Fibroblast of pulmonary artery (primary cell): Measurements from ENCODE around the gene LRP10.
"Not testable (repeated sequence)": the region's sequence is repeated elsewhere in the genome, so short reads cannot be mapped to it uniquely, and the experiment has no call there.

Experiments
- DNase-seq: peaks from one replicate; pipeline ENCODE4 v3.0.0-alpha.2; 2010; ENCODE audit warnings: low read depth
- H3K4me3 ChIP-seq: replicated peaks from 2 replicates; pipeline ENCODE4 v1.5.1; 2011; ENCODE audit warnings: low read depth, mild to moderate bottlenecking, control low read depth, low read length, moderate library complexity
- TF ChIP-seq, protein P1 (sequence below): IDR thresholded peaks from 2 replicates; pipeline ENCODE4 v1.5.1; 2011; ENCODE audit warnings: mild to moderate bottlenecking, control low read depth, low read length, inconsistent platforms; ENCODE audit errors: missing control alignments

Gene LRP10

DNA sequence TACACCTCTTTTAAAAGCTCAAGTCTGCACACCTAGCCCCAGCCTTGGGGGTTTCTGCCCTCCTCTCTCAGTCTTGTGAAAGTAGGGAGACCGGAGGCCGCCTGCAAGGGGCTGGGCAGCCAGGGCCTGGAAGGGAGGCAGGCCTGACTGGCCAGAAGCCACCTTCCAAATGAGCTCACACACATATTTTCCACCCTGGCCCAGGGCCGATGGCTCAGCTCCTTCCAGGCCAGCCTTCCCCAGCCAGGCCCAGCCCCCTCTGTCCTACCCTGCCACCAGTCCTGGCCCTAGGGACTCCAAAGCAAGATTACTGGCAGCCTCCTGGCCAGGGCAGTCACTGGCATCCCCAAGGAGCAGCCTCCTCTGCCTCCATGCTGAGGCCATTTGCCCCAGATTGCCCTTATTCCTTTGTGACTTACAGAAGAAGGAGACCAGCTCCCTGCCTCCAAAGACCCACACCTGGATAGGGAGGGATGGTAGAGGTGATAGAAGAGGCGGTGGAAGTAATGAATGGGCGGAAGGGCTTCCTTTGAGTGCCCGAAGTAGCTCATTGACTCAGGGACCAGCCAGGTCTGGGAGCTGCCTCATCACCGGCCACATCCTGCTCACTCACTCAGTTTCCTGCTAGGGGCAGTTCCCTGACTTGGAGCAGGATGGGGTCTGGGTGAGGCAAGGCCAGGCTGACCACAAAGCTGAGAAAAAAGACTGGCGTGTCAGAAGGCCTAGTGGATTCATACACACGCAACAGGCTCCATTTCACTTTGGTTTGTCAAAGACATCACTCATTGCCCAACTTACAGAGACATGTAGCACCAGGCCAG, 20.4 kb upstream of the LRP10 start:
- TF ChIP-seq, protein P1, sequence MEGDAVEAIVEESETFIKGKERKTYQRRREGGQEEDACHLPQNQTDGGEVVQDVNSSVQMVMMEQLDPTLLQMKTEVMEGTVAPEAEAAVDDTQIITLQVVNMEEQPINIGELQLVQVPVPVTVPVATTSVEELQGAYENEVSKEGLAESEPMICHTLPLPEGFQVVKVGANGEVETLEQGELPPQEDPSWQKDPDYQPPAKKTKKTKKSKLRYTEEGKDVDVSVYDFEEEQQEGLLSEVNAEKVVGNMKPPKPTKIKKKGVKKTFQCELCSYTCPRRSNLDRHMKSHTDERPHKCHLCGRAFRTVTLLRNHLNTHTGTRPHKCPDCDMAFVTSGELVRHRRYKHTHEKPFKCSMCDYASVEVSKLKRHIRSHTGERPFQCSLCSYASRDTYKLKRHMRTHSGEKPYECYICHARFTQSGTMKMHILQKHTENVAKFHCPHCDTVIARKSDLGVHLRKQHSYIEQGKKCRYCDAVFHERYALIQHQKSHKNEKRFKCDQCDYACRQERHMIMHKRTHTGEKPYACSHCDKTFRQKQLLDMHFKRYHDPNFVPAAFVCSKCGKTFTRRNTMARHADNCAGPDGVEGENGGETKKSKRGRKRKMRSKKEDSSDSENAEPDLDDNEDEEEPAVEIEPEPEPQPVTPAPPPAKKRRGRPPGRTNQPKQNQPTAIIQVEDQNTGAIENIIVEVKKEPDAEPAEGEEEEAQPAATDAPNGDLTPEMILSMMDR = no peak
- peak; percentile 95 for DNase-seq
- H3K4me3 ChIP-seq = peak overlapping the region; percentile 19

DNA sequence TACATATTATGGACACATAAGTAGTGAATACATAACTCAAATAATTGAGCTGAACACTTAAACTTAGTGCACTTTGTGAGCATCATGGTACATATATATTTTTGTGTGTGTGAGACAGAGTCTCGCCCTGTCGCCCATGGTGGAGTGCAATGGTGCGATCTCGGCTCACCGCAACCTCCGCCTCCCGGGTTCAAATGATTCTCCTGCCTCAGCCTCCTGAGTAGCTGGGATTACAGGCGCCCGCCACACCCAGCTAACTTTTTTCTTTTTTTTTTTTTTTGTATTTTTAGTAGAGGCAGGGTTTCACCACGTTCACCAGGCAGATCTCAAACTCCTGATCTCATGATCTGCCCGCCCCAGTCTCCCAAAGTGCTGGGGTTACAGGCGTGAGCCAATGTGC, 19.4 kb upstream of the LRP10 start:
- not testable (repeated sequence) for DNase-seq, H3K4me3 ChIP-seq

DNA sequence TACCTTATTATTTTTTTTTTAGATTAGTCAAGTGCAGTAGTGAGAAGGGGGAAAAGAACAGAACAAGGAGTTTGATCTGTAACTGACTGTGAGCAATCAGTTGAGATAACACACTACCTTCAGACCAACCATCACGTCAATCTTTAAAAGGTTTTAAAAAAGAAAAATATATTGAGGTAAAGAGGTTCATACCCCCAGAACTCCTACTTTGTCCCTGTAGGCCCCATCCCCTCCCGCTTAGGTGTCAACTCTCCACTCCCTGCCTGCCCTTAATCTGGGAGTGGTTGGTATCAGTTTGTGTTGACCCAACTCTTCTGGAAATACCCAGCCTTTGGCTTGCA, 19.0 kb upstream of the LRP10 start:
- no peak overlapping the region for H3K4me3 ChIP-seq
- no peak for DNase-seq
- TF ChIP-seq, protein P1 = no peak

DNA sequence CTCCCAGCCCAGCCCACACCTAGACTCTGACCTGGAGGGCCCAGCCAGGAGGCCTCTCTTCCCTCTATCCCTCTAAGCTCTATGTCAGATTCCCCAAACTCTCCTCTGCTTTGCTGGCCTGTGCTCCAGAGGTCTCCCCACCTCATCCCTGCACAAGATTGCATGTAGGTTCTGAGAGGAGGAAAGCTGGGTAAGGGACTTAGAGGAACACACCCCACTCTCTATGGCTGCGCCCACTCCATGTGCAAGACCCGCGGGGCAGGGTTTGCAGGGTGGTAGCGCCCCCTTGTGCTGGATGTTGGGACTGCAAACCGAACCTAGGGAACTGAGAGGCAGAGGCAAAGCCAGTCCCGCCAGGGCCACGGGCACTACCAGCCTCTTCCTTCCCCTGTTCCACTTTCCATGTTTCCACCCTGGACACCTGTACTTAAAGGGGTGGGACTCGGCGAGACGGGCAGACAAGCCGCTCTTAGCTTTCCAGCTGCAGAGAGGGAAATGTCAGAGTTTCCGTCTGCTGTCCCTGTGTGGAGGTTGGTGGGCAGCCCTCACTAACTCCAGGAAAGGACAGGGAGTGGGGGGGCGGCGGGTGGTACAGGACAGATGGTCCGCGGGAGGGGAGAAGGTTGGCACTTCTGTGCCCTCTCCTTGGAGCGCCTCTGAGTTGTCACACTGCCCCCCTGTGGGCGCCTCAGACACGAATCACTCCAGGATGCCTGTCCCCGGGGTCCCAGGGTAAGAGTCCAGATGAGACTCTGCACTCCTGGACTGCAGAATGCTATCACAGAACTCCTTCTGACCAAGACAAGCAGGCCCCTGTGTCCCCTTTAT, 18.4 kb upstream of the LRP10 start:
- TF ChIP-seq, protein P1 = peak; percentile 85
- DNase-seq = peak; percentile 90

DNA sequence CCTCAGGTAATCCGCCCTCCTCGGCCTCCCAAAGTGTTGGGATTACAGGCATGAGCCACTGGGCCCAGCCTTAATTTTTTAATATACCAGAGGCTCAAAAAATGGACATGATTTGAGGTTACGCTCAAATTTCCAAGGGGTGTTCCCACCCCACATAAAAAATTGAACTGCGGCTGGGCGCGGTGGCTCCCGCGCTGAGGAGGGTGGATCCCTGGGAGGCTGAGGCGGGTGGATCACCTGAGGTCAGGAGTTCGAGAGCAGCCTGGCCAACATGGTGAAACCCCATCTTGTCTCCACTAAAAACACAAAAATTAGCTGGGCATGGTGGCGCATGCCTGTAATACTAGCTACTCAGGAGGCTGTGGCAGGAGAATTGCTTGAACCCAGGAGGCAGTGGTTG, 17.2 kb upstream of the LRP10 start:
- DNase-seq, H3K4me3 ChIP-seq: not testable (repeated sequence)

More for the DNA sequence above, 18.4 kb upstream of the LRP10 start:
- H3K4me3 ChIP-seq = peak overlapping the region; percentile 55

DNA sequence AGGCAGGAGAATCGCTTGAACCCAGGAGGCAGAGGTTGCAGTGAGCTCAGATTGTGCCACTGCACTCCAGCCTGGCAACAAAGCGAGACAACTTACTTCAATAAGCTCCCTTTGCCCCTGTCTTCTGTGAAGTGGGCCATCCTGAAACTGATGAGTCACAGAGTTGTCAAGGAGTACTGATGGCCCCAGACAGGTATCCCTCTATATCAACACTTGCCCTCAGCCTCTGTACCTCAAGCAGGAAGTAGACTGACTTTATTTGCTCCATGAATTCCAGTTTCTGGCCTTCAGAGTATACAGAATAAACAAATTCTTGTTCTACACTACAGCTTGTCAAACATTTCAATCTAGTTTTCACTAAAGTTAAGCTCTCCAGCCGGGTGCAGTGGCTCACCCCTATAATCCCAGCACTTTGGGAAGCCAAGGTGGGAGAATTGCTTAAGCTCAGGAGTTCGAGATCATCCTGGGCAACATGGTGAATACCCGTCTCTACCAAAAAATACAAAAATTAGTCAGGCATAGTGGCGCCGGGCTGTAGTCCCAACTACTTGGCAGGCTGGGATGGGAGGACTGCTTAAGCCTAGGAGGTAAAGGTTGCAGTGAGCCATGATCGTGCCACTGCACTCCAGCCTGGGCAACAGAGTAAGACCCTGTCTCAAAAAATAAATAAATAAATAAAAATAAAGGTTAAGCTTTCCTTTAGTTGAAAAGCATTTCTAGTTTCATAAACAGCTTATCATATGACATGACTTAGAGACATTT, 16.4 kb upstream of the LRP10 start:
- no peak overlapping the region for H3K4me3 ChIP-seq
- TF ChIP-seq, protein P1 = no peak
- DNase-seq = no peak

DNA sequence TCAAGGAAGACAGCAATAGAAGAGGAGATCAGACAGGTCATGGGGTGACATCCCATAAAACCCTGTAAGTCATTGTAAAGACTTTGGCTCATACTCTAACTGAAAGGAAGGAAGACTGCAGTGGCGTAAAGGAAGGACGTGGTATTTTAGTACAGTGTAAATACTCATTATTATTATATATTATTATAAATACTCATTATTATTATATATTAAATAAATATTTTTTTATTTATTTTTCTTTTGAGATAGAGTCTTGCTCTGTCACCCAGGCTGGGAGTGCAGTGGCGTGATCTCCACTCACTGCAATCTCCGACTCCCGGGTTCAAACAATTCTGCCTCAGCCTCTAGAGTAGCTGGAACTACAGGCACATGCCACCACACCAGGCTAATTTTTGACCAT, 15.1 kb upstream of the LRP10 start:
- TF ChIP-seq, protein P1 = no peak

DNA sequence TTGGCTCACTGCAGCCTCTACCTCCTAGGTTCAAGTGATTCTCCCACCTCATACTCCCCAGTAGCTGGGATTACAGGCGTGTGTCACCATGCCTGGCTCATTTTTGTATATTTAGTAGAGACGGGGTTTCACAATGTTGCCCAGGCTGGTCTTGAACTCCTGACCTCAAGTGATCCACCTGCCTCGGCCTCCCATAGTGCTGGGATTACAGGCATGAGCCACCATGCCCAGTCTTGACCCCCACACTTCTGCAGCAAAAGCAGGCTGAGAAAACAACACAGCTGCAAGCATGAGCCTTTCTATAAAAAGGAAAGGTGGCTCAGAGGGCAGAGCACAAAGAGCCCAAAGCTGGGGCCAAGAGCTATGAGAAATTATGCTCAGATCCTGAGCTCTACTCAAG, 11.2 kb upstream of the LRP10 start:
- DNase-seq = not testable (repeated sequence)

More for the DNA sequence above, 15.1 kb upstream of the LRP10 start:
- H3K4me3 ChIP-seq = no peak overlapping the region
- DNase-seq = no peak

More for the DNA sequence above, 11.2 kb upstream of the LRP10 start:
- not testable (repeated sequence) for H3K4me3 ChIP-seq
